CD14-positive monocyte (primary cell): ENCODE results near the gene GRIA3. TPM values are rescaled to one million over a fixed set of nuclear protein-coding genes. Genes with fewer than 3 reads are reported as not detected.

Experiments used
- DNase-seq, 3 donors: peaks; one replicate each; pipeline ENCODE4 v3.0.0-alpha.2; 2011 to 2022
- H2AFZ ChIP-seq: 2 replicates; pipeline ENCODE4 v1.6.0; 2012; ENCODE audit warnings: mild to moderate bottlenecking, low read depth, low read length, inconsistent platforms; ENCODE audit not compliant: insufficient read depth, poor library complexity, severe bottlenecking
- H3K27ac ChIP-seq, 2 donors: 1 replicate in 1 of 2; 2 replicates in 1 of 2; pipeline ENCODE4 v1.5.1; 2012 to 2013; ENCODE audit warnings: low read length in 2 of 2, control low read depth in 1 of 2, inconsistent platforms in 1 of 2, low read depth in 1 of 2, mild to moderate bottlenecking in 1 of 2
- H3K27me3 ChIP-seq, 2 donors: one replicate each; pipeline versions ENCODE4 v1.6.0 to v1.6.1; 2011 to 2013; ENCODE audit warnings: low read length in 2 of 2; ENCODE audit not compliant: control insufficient read depth in 2 of 2, insufficient read depth in 2 of 2
- H3K36me3 ChIP-seq, 2 donors: replicated peaks in 1 of 2; 1 replicate in 1 of 2; 2 replicates in 1 of 2; pipeline versions ENCODE4 v1.5.1 to v1.6.1; 2012 to 2013; ENCODE audit warnings: low read length in 2 of 2, control low read depth in 1 of 2, inconsistent platforms in 1 of 2, mild to moderate bottlenecking in 1 of 2; ENCODE audit not compliant: insufficient read depth in 2 of 2, control insufficient read depth in 1 of 2
- H3K4me1 ChIP-seq, 2 donors: 1 replicate in 1 of 2; 2 replicates in 1 of 2; pipeline versions ENCODE4 v1.5.1 to v1.6.1; 2012 to 2013; ENCODE audit warnings: low read length in 2 of 2, control low read depth in 1 of 2, inconsistent platforms in 1 of 2, mild to moderate bottlenecking in 1 of 2, moderate library complexity in 1 of 2; ENCODE audit not compliant: insufficient read depth in 2 of 2, control insufficient read depth in 1 of 2
- H3K4me2 ChIP-seq: replicated peaks from 2 replicates; pipeline ENCODE3; 2012; ENCODE audit warnings: low read length, moderate library complexity, mild to moderate bottlenecking; ENCODE audit not compliant: poor library complexity, severe bottlenecking; ENCODE audit errors: extremely low read depth
- H3K4me3 ChIP-seq, 3 experiments: fragments of 200-600 bp in 1 of 3; sonication (generic) in 1 of 3; replicated peaks in 1 of 3; 1 replicate in 2 of 3; 2 replicates in 1 of 3; pipeline ENCODE4 v1.5.1; 2011 to 2013; ENCODE audit warnings: low read length in 3 of 3, mild to moderate bottlenecking in 3 of 3, control low read depth in 2 of 3, low read depth in 2 of 3, inconsistent platforms in 1 of 3, moderate library complexity in 1 of 3
- H3K79me2 ChIP-seq: 2 replicates; pipeline ENCODE4 v1.6.0; 2012; ENCODE audit warnings: mild to moderate bottlenecking, control low read depth, inconsistent platforms, low read length, moderate library complexity; ENCODE audit not compliant: insufficient read depth
- H3K9ac ChIP-seq: 2 replicates; pipeline ENCODE4 v1.6.0; 2017; ENCODE audit warnings: low read length, mild to moderate bottlenecking; ENCODE audit not compliant: insufficient read depth, poor library complexity, severe bottlenecking
- H3K9me3 ChIP-seq, 2 donors: replicated peaks in 1 of 2; 1 replicate in 1 of 2; 2 replicates in 1 of 2; pipeline versions ENCODE4 v1.5.1 to v1.6.1; 2012 to 2013; ENCODE audit warnings: low read length in 2 of 2, control low read depth in 1 of 2; ENCODE audit not compliant: control insufficient read depth in 1 of 2, insufficient read depth in 1 of 2
- H4K20me1 ChIP-seq: 2 replicates; pipeline ENCODE4 v1.6.0; 2012; ENCODE audit warnings: mild to moderate bottlenecking, low read length, control low read depth, moderate library complexity; ENCODE audit not compliant: insufficient read depth
- H3K27ac Mint-ChIP-seq, 7 donors: one replicate each; pipeline ENCODE4 v1.8.0; 2020; ENCODE audit warnings: mild to moderate bottlenecking in 7 of 7, mixed read lengths in 7 of 7, moderate library complexity in 6 of 7, inconsistent platforms in 2 of 7
- H3K27me3 Mint-ChIP-seq, 3 donors: one replicate each; pipeline ENCODE4 v1.8.0; 2021 to 2022; ENCODE audit warnings: low read depth in 3 of 3, mild to moderate bottlenecking in 3 of 3, mixed read lengths in 3 of 3, moderate library complexity in 3 of 3, inconsistent platforms in 1 of 3
- H3K36me3 Mint-ChIP-seq, 2 donors: one replicate each; pipeline ENCODE4 v1.8.0; 2020; ENCODE audit warnings: mixed read lengths in 2 of 2, inconsistent platforms in 1 of 2, mild to moderate bottlenecking in 1 of 2
- H3K4me1 Mint-ChIP-seq: one replicate; pipeline ENCODE4 v1.8.0; 2020; ENCODE audit warnings: mild to moderate bottlenecking, mixed read lengths
- H3K4me3 Mint-ChIP-seq, 2 donors: one replicate each; pipeline ENCODE4 v1.8.0; 2020; ENCODE audit warnings: mild to moderate bottlenecking in 2 of 2, mixed read lengths in 2 of 2, moderate library complexity in 1 of 2
- H3K9me3 Mint-ChIP-seq, 7 donors: one replicate each; pipeline ENCODE4 v1.8.0; 2020 to 2022; ENCODE audit warnings: mixed read lengths in 7 of 7, mild to moderate bottlenecking in 6 of 7, moderate library complexity in 6 of 7, inconsistent platforms in 2 of 7
- WGBS: methylation state at CpG from one replicate; pipeline ENCODE4 v1.1.5; 2013; ENCODE audit warnings: missing lambda C conversion rate; ENCODE audit not compliant: insufficient coverage; 5-methylcytosine and 5-hydroxymethylcytosine counted together
- intact Hi-C, 2 donors: fragments of 100-400 bp; cut with micrococcal nuclease; formaldehyde crosslinking; loops; one replicate each; pipeline versions ENCODE4 v1.15.0 to v1.15.1; 2023
- polyA plus RNA-seq, 3 donors: library from polyadenylated mRNA; depleted of rRNA in 1 of 3; unstranded in 2 of 3; stranded (reverse) in 1 of 3; fragments of 300-500 nt in 2 of 3; fragments of >200 nt in 1 of 3; fragmentation: Illumina TruSeq in 2 of 3; gene quantifications; 1 replicate in 2 of 3; 2 replicates in 1 of 3; pipeline ENCODE4 v1.2.3, GENCODE V29; 2012 to 2021
- TF ChIP-seq, protein P1 (sequence below): fragments of 200-600 bp; IDR thresholded peaks from one replicate; pipeline ENCODE4 v1.8.0; 2022; ENCODE audit warnings: antibody characterized with exemption, mild to moderate bottlenecking

GRIA3 gene
- polyA plus RNA-seq, 3 donors = not detected

DNA sequence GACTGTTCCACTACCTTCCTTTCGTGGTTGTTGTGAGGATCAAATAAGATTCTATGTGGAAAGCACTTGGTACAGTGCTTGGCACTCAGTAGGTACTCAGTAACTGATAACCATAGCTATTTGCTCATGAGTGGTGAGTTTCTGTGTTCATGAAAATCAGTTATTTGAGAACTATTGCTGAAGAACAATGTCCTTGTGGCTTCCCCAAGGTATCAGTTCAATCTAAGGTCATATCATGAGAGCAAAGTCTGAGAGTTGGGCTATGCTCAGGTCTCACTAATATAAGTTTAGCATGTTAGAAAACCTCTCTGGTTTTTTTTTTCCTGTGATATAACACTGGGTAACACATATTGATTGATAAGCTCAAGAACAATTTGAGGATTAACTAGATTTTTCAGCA, 147.8 kb downstream of the GRIA3 start:
- Histone ChIP-seq H3K27ac (no peak overlapping the region), H3K27me3 (no peaks in the 10 kb centered on the region), H4K20me1 (no peaks in the 10 kb centered on the region), H3K4me3 (no peak overlapping the region), H2AFZ (no peak overlapping the region), H3K9me3 (no peaks in the 10 kb centered on the region), H3K4me1 (no peaks in the 10 kb centered on the region), H3K79me2 (no peaks in the 10 kb centered on the region), H3K36me3 (no peaks in the 10 kb centered on the region), H3K9ac (no peak overlapping the region), H3K4me2 (no peak overlapping the region)
- TF ChIP-seq, protein P1, sequence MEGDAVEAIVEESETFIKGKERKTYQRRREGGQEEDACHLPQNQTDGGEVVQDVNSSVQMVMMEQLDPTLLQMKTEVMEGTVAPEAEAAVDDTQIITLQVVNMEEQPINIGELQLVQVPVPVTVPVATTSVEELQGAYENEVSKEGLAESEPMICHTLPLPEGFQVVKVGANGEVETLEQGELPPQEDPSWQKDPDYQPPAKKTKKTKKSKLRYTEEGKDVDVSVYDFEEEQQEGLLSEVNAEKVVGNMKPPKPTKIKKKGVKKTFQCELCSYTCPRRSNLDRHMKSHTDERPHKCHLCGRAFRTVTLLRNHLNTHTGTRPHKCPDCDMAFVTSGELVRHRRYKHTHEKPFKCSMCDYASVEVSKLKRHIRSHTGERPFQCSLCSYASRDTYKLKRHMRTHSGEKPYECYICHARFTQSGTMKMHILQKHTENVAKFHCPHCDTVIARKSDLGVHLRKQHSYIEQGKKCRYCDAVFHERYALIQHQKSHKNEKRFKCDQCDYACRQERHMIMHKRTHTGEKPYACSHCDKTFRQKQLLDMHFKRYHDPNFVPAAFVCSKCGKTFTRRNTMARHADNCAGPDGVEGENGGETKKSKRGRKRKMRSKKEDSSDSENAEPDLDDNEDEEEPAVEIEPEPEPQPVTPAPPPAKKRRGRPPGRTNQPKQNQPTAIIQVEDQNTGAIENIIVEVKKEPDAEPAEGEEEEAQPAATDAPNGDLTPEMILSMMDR = no peak
- H3K27me3 Mint-ChIP-seq = peaks cover 0 to 2% (median 0%) of the 10 kb centered on the region in 3 donors
- intact Hi-C loops = no loop called here
- no peak overlapping the region for H3K4me3 Mint-ChIP-seq
- peaks cover 0 to 2% (median 0%) of the 10 kb centered on the region in 7 donors for H3K9me3 Mint-ChIP-seq
- no peaks in the 10 kb centered on the region for H3K36me3 Mint-ChIP-seq
- H3K27ac Mint-ChIP-seq = no peak overlapping the region
- no peak for DNase-seq
- H3K4me1 Mint-ChIP-seq = no peaks in the 10 kb centered on the region
- no CpG with 5 or more reads among the region's 1 CpG for WGBS

DNA sequence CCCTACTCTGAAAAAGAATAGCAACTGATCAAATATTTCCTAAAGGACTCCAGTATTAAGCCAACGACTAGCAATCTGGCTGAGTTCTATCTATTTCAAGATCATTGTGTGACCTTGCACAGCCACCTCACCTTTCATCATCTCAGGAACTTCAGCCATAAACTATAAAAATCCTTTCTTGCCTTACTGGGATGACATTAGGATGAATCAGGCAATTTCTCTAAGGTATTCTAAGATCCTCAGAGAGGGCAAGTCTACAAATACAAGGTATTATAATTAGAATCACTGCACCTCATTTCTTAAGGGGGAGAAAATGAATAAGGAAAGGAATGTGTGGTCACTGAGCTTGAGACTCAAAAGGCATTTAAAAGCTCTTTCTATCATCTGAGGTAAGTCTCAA, 152.6 kb downstream of the GRIA3 start:
- H3K9me3 Mint-ChIP-seq = peaks cover 0 to 2% (median 0%) of the 10 kb centered on the region in 7 donors
- Histone ChIP-seq H3K9ac (no peak overlapping the region), H4K20me1 (no peaks in the 10 kb centered on the region), H3K4me2 (no peak overlapping the region), H3K27ac (no peak overlapping the region), H3K36me3 (no peaks in the 10 kb centered on the region), H3K27me3 (no peaks in the 10 kb centered on the region), H2AFZ (no peak overlapping the region), H3K9me3 (no peaks in the 10 kb centered on the region), H3K4me3 (no peak overlapping the region), H3K4me1 (no peaks in the 10 kb centered on the region), H3K79me2 (no peaks in the 10 kb centered on the region)
- intact Hi-C loops = no loop called here
- no CpG with 5 or more reads among the region's 1 CpG for WGBS
- H3K27me3 Mint-ChIP-seq = peaks cover 0 to 2% (median 0%) of the 10 kb centered on the region in 3 donors
- no peak for DNase-seq
- TF ChIP-seq, protein P1 = no peak
- no peaks in the 10 kb centered on the region for H3K36me3 Mint-ChIP-seq
- H3K4me1 Mint-ChIP-seq = no peaks in the 10 kb centered on the region
- no peak overlapping the region for H3K4me3 Mint-ChIP-seq
- H3K27ac Mint-ChIP-seq = no peak overlapping the region
